Transverse colon (tissue), 4 donors: ENCODE results near the gene AJUBA. TPM values are rescaled to one million over a fixed set of nuclear protein-coding genes. Genes with fewer than 3 reads are reported as not detected.
"Not testable (repeated sequence)": the region's sequence is repeated elsewhere in the genome, so short reads cannot be mapped to it uniquely, and the experiment has no call there.

Experiments
- DNase-seq: peaks from one replicate; pipeline ENCODE4 v3.0.0-alpha.2; 2019
- H3K27ac ChIP-seq, 4 donors: fragments of 200-600 bp; sonication (generic); 2 replicates each; pipeline ENCODE4 v1.5.1; 2016 to 2018; ENCODE audit warnings: inconsistent platforms in 4 of 4
- H3K27me3 ChIP-seq: fragments of 200-600 bp; sonication (generic); 2 replicates; pipeline ENCODE4 v1.5.1; 2017; ENCODE audit warnings: inconsistent platforms
- H3K36me3 ChIP-seq, 4 donors: fragments of 200-600 bp; sonication (generic); 2 replicates each; pipeline ENCODE4 v1.5.1; 2017 to 2019; ENCODE audit warnings: inconsistent platforms in 4 of 4
- H3K4me1 ChIP-seq, 4 donors: fragments of 200-600 bp; sonication (generic); 2 replicates each; pipeline ENCODE4 v1.5.1; 2017 to 2020; ENCODE audit warnings: inconsistent platforms in 4 of 4
- H3K4me3 ChIP-seq, 4 donors: fragments of 200-600 bp; sonication (generic); 1 replicate in 1 of 4; 2 replicates in 3 of 4; pipeline versions ENCODE4 v1.5.1 to v1.6.1; 2017 to 2019; ENCODE audit warnings: inconsistent platforms in 4 of 4
- H3K9me3 ChIP-seq, 2 donors: fragments of 200-600 bp; sonication (generic); 2 replicates each; pipeline ENCODE4 v1.5.1; 2017 to 2019; ENCODE audit warnings: inconsistent platforms in 2 of 2
- CTCF ChIP-seq, 5 experiments: fragments of 200-600 bp in 3 of 5; fragments of 450-650 bp in 2 of 5; sonication (generic) in 3 of 5; IDR thresholded peaks; 1 replicate in 2 of 5; 2 replicates in 3 of 5; pipeline ENCODE4 v1.5.1; 2016 to 2017; ENCODE audit warnings: antibody characterized with exemption in 5 of 5, inconsistent platforms in 3 of 5, mild to moderate bottlenecking in 2 of 5, moderate library complexity in 1 of 5
- EP300 ChIP-seq: sonication (generic); formaldehyde crosslinking; IDR thresholded peaks from one replicate; pipeline ENCODE4 v1.6.1; 2017; ENCODE audit warnings: antibody characterized with exemption, low read depth
- POLR2A ChIP-seq: fragments of 450-650 bp; IDR thresholded peaks from one replicate; pipeline ENCODE4 v1.6.1; 2016; ENCODE audit warnings: antibody characterized with exemption, mild to moderate bottlenecking, moderate library complexity
- POLR2AphosphoS5 ChIP-seq, 3 donors: sonication (generic); formaldehyde crosslinking; IDR thresholded peaks; one replicate each; pipeline ENCODE4 v1.6.1; 2016; ENCODE audit warnings: antibody characterized with exemption in 3 of 3
- WGBS, 2 donors: methylation state at CpG; one replicate each; pipeline ENCODE4 v1.1.5; 2018; ENCODE audit warnings: low coverage in 1 of 2; 5-methylcytosine and 5-hydroxymethylcytosine counted together
- in situ Hi-C, 4 donors: fragments of 200-750 bp; cut with MboI; loops; one replicate each; pipeline versions ENCODE4 v1.15.0 to v1.15.1; 2017; ENCODE audit warnings: low sequenced_read_pairs in 3 of 4, low pct_ligation_motif_present in 1 of 4, low pct_unique_long_range_greater_than_20kb in 1 of 4
- intact Hi-C: fragments of 100-400 bp; cut with DNase I; formaldehyde crosslinking; loops from one replicate; pipeline ENCODE4 v1.15.1; 2023; ENCODE audit warnings: low total_unique reads
- total RNA-seq, 4 donors: library from RNA; depleted of rRNA; stranded (reverse); fragments of >200 nt; gene quantifications; one replicate each; pipeline ENCODE4 v1.1.0, GENCODE V29; 2016

AJUBA gene
- total RNA-seq, 4 donors from 2014 or later = 1.8 to 5.2 (median 3.7) TPM; not detected in 1

- Histone ChIP-seq H3K36me3 (no peaks in the 10 kb centered on the region), H3K27me3 (no peaks in the 10 kb centered on the region), H3K4me1 (peaks cover 3 to 13% (median 11%) of the 10 kb centered on the region in 4 donors), H3K4me3 (no peak overlapping the region), H3K9me3 (no peaks in the 10 kb centered on the region), H3K27ac (no peak overlapping the region)
- in situ Hi-C loops (loop anchor here in 1 of 4 donors (10.0 kb wide), 1 partner anchor 92 kb away; no protein-coding TSS in a partner anchor), intact Hi-C loops (no loop called here)
- no peak for DNase-seq
- 86 to 100% methylated on average over 1 to 2 of the region's 2 CpGs for WGBS, 2 donors
- no peak for TF ChIP-seq POLR2A
- no peak for TF ChIP-seq EP300
- no peak for TF ChIP-seq CTCF (IDR thresholded peaks at IDR 0.05)
- no peak for TF ChIP-seq POLR2AphosphoS5 (IDR thresholded peaks at IDR 0.05)
Measured at GRCh38 chr14:22972313-22972930, 9.9 kb downstream of the AJUBA start.

- no peaks in the 10 kb centered on the region for H3K36me3 ChIP-seq
- no peaks in the 10 kb centered on the region for H3K27me3 ChIP-seq
- no peak for DNase-seq
- peaks cover 0 to under 1% (median 0%) of the 10 kb centered on the region in 4 donors for H3K4me1 ChIP-seq
- TF ChIP-seq POLR2A (no peak), EP300 (no peak), POLR2AphosphoS5 (IDR thresholded peaks at IDR 0.05) (no peak), CTCF (IDR thresholded peaks at IDR 0.05) (no peak)
- in situ Hi-C loops (loop anchor here in 1 of 4 donors (10.0 kb wide), 1 partner anchor 94 kb away; no protein-coding TSS in a partner anchor), intact Hi-C loops (no loop called here)
- WGBS, 2 donors = 82 to 95% methylated on average over 1 of the region's 1 CpG
- no peak overlapping the region for H3K4me3 ChIP-seq
- no peaks in the 10 kb centered on the region for H3K9me3 ChIP-seq
- no peak overlapping the region for H3K27ac ChIP-seq
Measured at GRCh38 chr14:22971152-22971551, 11.2 kb downstream of the AJUBA start.

GRCh38 chr14:22966783-22967269 is 15.5 kb downstream of the AJUBA start:
- no peaks in the 10 kb centered on the region for H3K4me1 ChIP-seq
- TF ChIP-seq CTCF (IDR thresholded peaks at IDR 0.05) (no peak), POLR2AphosphoS5 (IDR thresholded peaks at IDR 0.05) (no peak), EP300 (no peak), POLR2A (no peak)
- in situ Hi-C loops = no loop called here
- no peaks in the 10 kb centered on the region for H3K9me3 ChIP-seq
- no peak overlapping the region for H3K4me3 ChIP-seq
- 62 to 77% methylated on average over 2 to 4 of the region's 4 CpGs for WGBS, 2 donors
- no peak overlapping the region for H3K27ac ChIP-seq
- H3K36me3 ChIP-seq = no peaks in the 10 kb centered on the region
- intact Hi-C loops = no loop called here
- DNase-seq = no peak
- no peaks in the 10 kb centered on the region for H3K27me3 ChIP-seq

GRCh38 chr14:22965916-22966782 is 16.2 kb downstream of the AJUBA start:
- H3K4me3 ChIP-seq, H3K27me3 ChIP-seq, H3K4me1 ChIP-seq, H3K9me3 ChIP-seq, intact Hi-C loops, H3K36me3 ChIP-seq, H3K27ac ChIP-seq, in situ Hi-C loops, DNase-seq: not testable (repeated sequence)
- WGBS, 2 donors = 65 to 74% methylated on average over 6 to 14 of the region's 15 CpGs
